ENCODE measurements around the gene C18orf32.
"Not testable (repeated sequence)": the region's sequence is repeated elsewhere in the genome, so short reads cannot be mapped to it uniquely, and the experiment has no call there.

The C18orf32 gene

GRCh38 chr18:49486953-49487710 lies at the start of gene C18orf32:
TSS of gene C18orf32 (minus strand) at chr18:49487234. CDS start at chr18:49483748, 3,486 bp downstream.
- peak; percentile 93 for DNase-seq (ENCODE audit: low spot score)

- no peak for DNase-seq (ENCODE audit: low spot score)
These were observed 48.0 kb upstream of the C18orf32 start for GRCh38 chr18:49534846-49535601.

GRCh38 chr18:49531678-49532153 lies 44.7 kb upstream of the C18orf32 start:
- DNase-seq (ENCODE audit: low spot score), result no peak

GRCh38 chr18:49529596-49529995 lies 42.6 kb upstream of the C18orf32 start:
- no peak for DNase-seq (ENCODE audit: low spot score)

GRCh38 chr18:49527631-49528327 lies 40.7 kb upstream of the C18orf32 start:
- DNase-seq (ENCODE audit: low spot score), result no peak

- DNase-seq (ENCODE audit: low spot score), result no peak
These were observed 38.9 kb upstream of the C18orf32 start for GRCh38 chr18:49525981-49526380.

DNA sequence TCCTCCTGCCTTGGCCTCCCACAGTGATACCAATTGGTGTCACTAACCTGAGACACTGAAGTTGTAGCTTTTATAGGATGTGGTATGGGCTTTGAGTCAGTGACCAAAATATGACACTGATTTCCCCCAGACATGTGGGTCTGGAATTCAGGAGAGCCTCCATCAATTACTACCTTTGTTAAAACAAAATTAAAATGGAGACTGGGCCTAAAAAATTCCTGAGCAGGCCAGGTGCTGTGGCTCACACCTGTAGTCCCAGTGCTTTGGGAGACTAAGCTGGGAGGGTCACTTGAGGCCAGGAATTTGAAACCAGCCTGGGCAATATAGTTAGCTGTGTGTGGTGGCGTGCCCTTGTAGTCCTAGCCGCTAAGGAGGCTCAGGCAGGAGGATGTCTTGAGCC lies 37.9 kb upstream of the C18orf32 start:
- DNase-seq (ENCODE audit: low spot score), result no peak

GRCh38 chr18:49524349-49524748 lies 37.3 kb upstream of the C18orf32 start:
- DNase-seq (ENCODE audit: low spot score), result no peak

- DNase-seq (ENCODE audit: low spot score), result not testable (repeated sequence)
These were observed 36.6 kb upstream of the C18orf32 start for GRCh38 chr18:49523580-49524093.

DNA sequence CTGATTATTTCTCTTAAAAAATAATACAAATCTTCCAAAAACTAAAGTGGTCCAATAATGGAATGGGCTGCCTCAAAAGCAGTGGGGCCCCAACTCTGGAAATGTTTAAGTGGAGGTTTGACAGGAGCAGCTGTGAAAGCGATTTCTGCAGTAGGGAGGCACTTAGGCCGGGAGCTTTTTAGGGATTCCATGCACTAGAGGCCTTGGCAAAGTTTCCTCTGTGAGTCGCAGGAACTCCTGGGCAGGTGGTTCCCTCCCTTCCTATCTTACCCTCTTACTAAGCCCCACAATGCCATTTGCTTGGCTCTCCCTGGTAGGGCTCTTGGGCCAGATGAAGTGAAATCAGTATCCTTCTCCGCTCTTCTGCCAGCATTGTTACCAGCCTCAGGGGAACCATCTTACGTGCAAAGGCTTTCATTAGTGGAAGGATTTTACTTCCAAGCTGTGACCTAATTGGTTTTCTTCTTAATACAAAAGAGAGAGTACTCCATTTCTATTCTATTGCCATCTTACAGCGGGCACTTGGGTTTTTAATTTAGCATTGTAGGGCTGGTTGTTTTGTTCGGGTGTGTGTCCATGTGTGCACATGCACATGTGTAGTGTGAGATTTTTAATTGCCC lies 34.3 kb upstream of the C18orf32 start:
- no peak for DNase-seq (ENCODE audit: low spot score)

- no peak for DNase-seq (ENCODE audit: low spot score)
These were observed 33.7 kb upstream of the C18orf32 start for GRCh38 chr18:49520661-49521145.

- DNase-seq (ENCODE audit: low spot score), result no peak
These were observed 32.3 kb upstream of the C18orf32 start for GRCh38 chr18:49519101-49519971.

- no peak for DNase-seq (ENCODE audit: low spot score)
These were observed 30.4 kb upstream of the C18orf32 start for GRCh38 chr18:49517483-49517882.

DNA sequence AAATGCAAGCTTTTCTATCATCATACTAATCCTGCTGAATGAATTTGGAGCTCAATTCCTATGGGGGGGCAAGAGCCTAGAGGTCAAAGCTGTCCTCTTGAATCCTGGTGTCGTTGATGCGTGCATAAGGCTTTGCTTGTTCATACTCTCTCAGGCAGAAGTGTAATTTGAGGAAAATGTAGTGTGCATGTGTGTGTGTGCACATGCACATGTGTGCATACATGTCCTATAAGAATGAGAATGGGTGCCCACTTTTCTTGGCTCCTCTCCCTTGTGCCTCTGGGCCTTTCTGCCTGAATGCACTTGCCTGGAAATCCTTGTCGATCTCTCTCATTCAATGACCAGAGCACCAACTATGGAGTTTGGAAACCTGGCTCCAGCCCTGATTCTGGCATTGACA lies 28.5 kb upstream of the C18orf32 start:
- no peak for DNase-seq (ENCODE audit: low spot score)

GRCh38 chr18:49515003-49515402 lies 28.0 kb upstream of the C18orf32 start:
- not testable (repeated sequence) for DNase-seq (ENCODE audit: low spot score)

- no peak for DNase-seq (ENCODE audit: low spot score)
These were observed 27.5 kb upstream of the C18orf32 start for GRCh38 chr18:49514577-49514976.

DNA sequence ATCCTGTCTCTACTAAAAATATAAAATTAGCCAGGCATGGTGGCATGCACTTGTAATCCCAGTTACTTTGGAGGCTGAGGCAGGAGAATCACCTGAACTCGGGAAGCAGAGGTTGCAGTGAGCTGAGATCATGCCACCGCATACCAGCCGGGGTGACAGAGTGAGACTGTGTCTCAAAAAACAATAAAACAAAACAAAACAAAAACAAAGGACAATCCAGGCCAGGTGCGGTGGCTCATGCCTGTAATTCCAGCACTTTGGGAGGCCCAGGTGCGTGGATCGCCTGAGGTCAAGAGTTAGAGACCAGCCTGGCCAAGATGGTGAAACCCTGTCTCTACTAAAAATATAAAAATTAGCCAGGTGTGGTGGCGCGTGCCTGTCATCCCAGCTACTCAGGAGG lies 25.8 kb upstream of the C18orf32 start:
- DNase-seq (ENCODE audit: low spot score), result not testable (repeated sequence)

DNA sequence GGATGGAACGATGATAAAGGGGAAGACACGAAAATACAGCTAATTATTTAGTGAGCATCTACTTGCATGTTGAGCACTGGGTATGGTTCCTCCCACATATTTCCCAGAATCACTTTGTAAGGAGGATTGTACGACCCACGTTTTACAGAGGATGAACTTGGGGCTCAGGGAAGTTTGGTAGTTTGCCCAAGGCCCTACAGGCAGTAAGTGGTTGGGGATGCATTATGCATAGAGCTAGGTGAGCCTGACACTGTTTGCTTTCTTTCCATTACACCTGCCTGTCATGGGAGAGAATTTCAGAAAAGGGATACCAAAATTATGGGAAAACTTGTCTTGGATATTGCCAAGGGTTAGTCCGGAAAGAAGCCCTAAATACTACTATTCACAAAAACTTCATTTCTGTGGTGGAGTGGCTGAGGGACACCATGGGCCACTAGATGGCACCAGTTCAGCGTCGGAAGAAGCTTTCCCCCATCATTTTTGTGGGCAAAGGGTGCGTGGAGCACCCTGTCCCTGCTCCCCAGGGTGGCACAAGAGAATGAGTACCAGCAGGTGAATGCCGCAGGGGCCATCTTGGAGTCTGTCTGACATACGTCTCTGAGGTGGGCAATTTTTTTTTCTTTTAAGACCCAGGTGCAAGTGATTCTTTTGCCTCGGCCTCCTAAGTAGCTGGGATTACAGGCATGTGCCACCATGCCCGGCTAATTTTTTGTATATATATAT lies 23.5 kb upstream of the C18orf32 start:
- DNase-seq (ENCODE audit: low spot score), result peak; percentile 65

DNA sequence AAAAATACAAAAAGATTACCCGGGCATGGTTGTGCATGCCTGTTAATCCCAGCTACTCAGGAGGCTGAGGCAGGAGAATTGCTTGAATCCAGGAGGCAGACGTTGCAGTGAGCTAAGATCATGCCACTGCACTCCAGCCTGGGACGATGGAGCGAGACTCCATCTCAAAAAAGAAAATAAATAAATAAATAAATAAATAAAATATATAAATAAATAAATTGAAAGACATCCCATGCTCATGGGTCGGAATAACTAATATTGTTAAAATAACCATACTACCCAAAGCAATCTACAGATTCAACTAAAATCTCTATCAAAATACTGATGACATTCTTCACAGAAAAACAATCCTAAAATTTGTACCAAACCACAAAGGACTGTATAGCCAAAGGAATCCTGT lies 19.4 kb upstream of the C18orf32 start:
- not testable (repeated sequence) for DNase-seq (ENCODE audit: low spot score)

GRCh38 chr18:49503931-49504330 lies 16.9 kb upstream of the C18orf32 start:
- DNase-seq (ENCODE audit: low spot score), result no peak
